Effector memory CD4-positive, alpha-beta T cell (primary cell): ENCODE data around the gene PRKAR1B.

Source experiments
- DNase-seq, 3 donors: peaks; one replicate each; pipeline ENCODE4 v3.0.0-alpha.2; 2020
- H3K27ac ChIP-seq: 2 replicates; pipeline ENCODE4 v1.7.0; 2013; ENCODE audit warnings: mild to moderate bottlenecking, low read length, moderate library complexity; ENCODE audit not compliant: insufficient read depth, poor library complexity, severe bottlenecking
- H3K27me3 ChIP-seq: replicated peaks from 2 replicates; pipeline ENCODE4 v1.7.0; 2013; ENCODE audit warnings: mild to moderate bottlenecking, low read length; ENCODE audit not compliant: insufficient read depth, control insufficient read depth, poor library complexity, severe bottlenecking
- H3K36me3 ChIP-seq: 2 replicates; pipeline ENCODE4 v1.7.0; 2013; ENCODE audit warnings: mild to moderate bottlenecking, low read length, moderate library complexity; ENCODE audit not compliant: control insufficient read depth, insufficient read depth
- H3K4me1 ChIP-seq: 2 replicates; pipeline ENCODE4 v1.7.0; 2013; ENCODE audit warnings: low read length, mild to moderate bottlenecking; ENCODE audit not compliant: control insufficient read depth, insufficient read depth, poor library complexity, severe bottlenecking
- H3K4me3 ChIP-seq: 2 replicates; pipeline ENCODE4 v1.7.0; 2013; ENCODE audit warnings: low read length, low read depth, mild to moderate bottlenecking; ENCODE audit not compliant: insufficient read depth, poor library complexity, severe bottlenecking
- H3K9me3 ChIP-seq: 2 replicates; pipeline ENCODE4 v1.7.0; 2013; ENCODE audit warnings: mild to moderate bottlenecking, low read length, moderate library complexity; ENCODE audit not compliant: control insufficient read depth

Gene PRKAR1B

DNA sequence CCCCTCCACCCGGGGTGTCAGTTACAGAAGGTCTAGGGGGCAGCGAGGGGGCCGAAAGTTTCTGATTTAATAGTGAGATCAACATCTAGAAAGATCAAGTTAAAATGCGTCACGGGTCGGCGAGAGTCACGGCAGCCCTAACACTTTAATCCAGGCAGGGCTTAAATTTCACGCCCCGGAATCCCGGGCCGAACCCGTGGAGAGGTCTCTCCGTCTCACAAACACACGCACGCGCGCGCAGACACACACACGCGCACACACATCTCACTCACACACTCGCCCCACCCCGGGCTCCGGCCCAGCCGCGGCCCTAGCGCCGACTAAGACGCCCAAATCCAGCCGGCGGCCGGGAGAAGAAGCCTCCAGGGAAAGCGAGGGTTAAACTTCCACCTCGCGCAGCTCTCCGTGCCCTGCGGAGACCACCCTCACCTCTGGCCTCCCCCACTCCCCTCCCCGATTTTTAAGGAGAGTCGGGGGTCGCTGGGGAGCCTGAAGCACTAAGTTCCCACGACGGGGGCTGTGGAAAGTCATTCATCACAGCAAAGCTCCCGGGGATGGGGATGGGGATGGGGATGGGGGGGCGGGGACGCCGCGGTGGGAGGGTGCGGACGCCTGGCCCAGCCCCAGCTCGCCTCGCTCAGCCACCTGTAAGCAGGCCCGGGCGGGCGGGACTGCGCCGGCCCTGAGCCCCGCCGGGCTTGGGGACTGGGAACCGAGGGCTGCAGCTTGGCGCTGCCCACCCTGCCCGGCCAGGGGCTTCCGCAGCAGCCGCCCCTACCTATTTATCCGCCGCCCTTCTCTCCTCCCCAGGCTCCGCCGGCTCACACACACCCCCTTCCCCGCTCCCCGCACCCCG, 209.1 kb downstream of the PRKAR1B start:
- H3K4me3 ChIP-seq, result peak overlapping the region; percentile 50
- H3K4me1 ChIP-seq, result peaks cover 42% of the 10 kb centered on the region
- no peak for DNase-seq
- no peak overlapping the region for H3K27ac ChIP-seq
- H3K9me3 ChIP-seq, result no peaks in the 10 kb centered on the region
- peaks cover 39% of the 10 kb centered on the region for H3K27me3 ChIP-seq
- no peaks in the 10 kb centered on the region for H3K36me3 ChIP-seq

GRCh38 chr7:516606-517456, 210.2 kb downstream of the PRKAR1B start:
- Histone ChIP-seq H3K4me1 (peaks cover 32% of the 10 kb centered on the region), H3K27ac (no peak overlapping the region)
- no peak for DNase-seq

GRCh38 chr7:516216-516605, 210.9 kb downstream of the PRKAR1B start:
- Histone ChIP-seq H3K9me3 (no peaks in the 10 kb centered on the region), H3K4me3 (no peak overlapping the region), H3K4me1 (peaks cover 26% of the 10 kb centered on the region), H3K36me3 (no peaks in the 10 kb centered on the region), H3K27me3 (peaks cover 21% of the 10 kb centered on the region), H3K27ac (no peak overlapping the region)
- no peak for DNase-seq

More at GRCh38 chr7:516606-517456, 210.2 kb downstream of the PRKAR1B start:
- Histone ChIP-seq H3K9me3 (no peaks in the 10 kb centered on the region), H3K4me3 (no peak overlapping the region), H3K36me3 (no peaks in the 10 kb centered on the region), H3K27me3 (peaks cover 27% of the 10 kb centered on the region)

DNA sequence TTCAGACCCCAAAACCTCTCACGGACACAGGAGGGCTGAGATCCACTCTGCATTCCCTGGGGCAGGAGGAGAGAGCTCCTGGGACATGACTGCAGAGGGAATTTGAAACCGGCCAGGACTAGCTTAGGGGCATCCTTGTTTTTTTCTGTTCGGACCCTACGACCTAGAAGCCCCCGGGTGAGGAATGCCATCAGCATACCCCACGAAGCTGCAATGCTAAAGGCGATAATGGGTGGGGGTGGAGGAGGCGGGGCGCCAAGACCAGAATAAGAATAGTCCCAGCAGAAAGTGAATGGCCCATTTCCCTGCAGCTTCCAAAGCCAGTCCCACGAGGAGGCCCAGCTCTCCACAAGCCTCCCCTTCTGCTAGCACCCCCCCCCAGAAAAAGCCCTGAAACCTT, 211.5 kb downstream of the PRKAR1B start:
- no peak overlapping the region for H3K27ac ChIP-seq
- no peak overlapping the region for H3K4me3 ChIP-seq
- no peaks in the 10 kb centered on the region for H3K36me3 ChIP-seq
- no peak for DNase-seq
- H3K27me3 ChIP-seq, result peaks cover 17% of the 10 kb centered on the region
- H3K4me1 ChIP-seq, result peaks cover 23% of the 10 kb centered on the region
- H3K9me3 ChIP-seq, result no peaks in the 10 kb centered on the region

DNA sequence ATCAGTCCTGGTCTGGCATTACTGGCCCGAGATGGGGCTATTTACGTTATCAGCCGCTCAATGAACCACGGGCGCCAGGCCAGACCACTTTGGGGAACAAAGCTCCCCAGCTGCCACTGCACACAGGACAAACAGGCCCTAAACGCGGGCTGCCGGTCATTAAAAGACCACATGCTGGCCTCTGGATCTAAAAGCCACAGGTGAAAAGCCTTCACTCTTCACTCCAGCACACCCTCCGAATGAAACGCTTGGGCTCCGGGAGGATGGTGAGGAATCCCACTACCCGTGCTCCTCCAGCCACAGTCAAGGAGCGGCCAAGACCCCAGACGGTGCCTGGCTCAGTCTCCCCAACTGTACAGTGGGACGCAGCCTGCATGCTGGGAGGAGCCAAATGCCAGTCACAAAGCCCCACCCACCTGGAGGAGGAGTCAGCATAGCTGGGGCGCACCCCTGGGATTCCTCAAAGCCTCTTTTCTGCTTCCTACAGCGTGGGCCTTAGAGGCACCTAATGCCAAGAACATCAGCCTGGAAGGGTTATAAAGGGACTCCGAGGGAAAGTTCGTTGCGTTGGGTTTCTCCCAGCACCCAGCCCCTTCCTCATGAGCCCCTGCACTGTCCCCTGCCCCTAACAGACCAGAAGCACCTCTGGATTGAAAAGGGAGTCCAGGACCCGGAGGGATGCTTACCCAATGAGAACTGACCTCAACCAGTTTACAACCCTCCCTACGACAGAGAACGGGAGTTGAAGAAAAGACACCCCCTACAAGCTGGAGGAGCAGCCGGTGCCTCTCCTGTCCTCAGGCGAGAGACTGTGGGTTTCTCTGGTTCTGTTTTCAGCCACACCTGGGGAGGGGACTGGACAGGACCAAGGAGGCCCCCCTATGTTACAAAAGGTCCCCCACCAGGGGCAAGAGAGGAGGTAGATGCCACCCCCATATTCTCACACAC, 212.2 kb downstream of the PRKAR1B start:
- DNase-seq, result no peak
- peaks cover 10% of the 10 kb centered on the region for H3K27me3 ChIP-seq
- no peak overlapping the region for H3K27ac ChIP-seq
- H3K36me3 ChIP-seq, result no peaks in the 10 kb centered on the region
- H3K4me1 ChIP-seq, result peaks cover 17% of the 10 kb centered on the region
- H3K4me3 ChIP-seq, result no peak overlapping the region
- no peaks in the 10 kb centered on the region for H3K9me3 ChIP-seq

DNA sequence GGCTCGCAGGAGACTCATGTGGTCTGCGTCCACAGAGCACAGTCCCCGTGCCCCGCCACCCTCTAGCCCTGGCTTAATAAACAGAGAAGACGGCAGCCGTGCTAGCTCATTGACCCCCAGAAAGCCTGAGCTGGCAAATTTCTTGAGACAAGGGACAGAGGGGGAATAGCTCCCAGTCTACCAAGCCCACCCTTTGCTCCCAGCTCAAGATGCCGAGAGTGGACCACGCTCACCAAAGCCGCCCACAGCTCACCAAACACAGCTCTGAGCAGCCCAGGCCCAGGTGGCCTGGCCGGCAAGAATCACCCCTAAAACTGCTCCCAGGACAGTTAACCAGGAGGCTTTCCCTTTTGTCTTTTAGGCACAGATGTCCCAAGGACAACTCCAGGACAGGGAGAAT, 212.8 kb downstream of the PRKAR1B start:
- no peak overlapping the region for H3K4me3 ChIP-seq
- DNase-seq, result no peak
- H3K9me3 ChIP-seq, result no peaks in the 10 kb centered on the region
- H3K4me1 ChIP-seq, result peaks cover 16% of the 10 kb centered on the region
- H3K27me3 ChIP-seq, result peaks cover 9% of the 10 kb centered on the region
- H3K36me3 ChIP-seq, result no peaks in the 10 kb centered on the region
- H3K27ac ChIP-seq, result no peak overlapping the region

- peaks cover 14% of the 10 kb centered on the region for H3K4me1 ChIP-seq
- no peak overlapping the region for H3K27ac ChIP-seq
- DNase-seq, result no peak
- no peaks in the 10 kb centered on the region for H3K36me3 ChIP-seq
- H3K27me3 ChIP-seq, result peaks cover 9% of the 10 kb centered on the region
- H3K4me3 ChIP-seq, result no peak overlapping the region
- no peaks in the 10 kb centered on the region for H3K9me3 ChIP-seq
These were observed 213.4 kb downstream of the PRKAR1B start for GRCh38 chr7:513521-514166.

- Histone ChIP-seq H3K4me1 (peaks cover 5% of the 10 kb centered on the region), H3K27ac (no peak overlapping the region), H3K36me3 (no peaks in the 10 kb centered on the region), H3K9me3 (no peaks in the 10 kb centered on the region), H3K27me3 (peaks cover 2% of the 10 kb centered on the region), H3K4me3 (no peak overlapping the region)
- no peak for DNase-seq
These were observed 214.4 kb downstream of the PRKAR1B start for GRCh38 chr7:512541-513311.

- Histone ChIP-seq H3K27me3 (no peaks in the 10 kb centered on the region), H3K36me3 (no peaks in the 10 kb centered on the region), H3K27ac (no peak overlapping the region), H3K4me1 (peaks cover 2% of the 10 kb centered on the region), H3K9me3 (no peaks in the 10 kb centered on the region), H3K4me3 (no peak overlapping the region)
- no peak for DNase-seq
These were observed 215.0 kb downstream of the PRKAR1B start for GRCh38 chr7:512146-512510.
